IMR-90 (cell line): ENCODE data around the gene EIF3K. TPM values are rescaled to one million over a fixed set of nuclear protein-coding genes. Genes with fewer than 3 reads are reported as not detected.

Experiments
- ATAC-seq: fragments of 200-7000 bp; cut with Tn5 transposase; 2 replicates; pipeline ENCODE4 v1.9.1; 2020; ENCODE audit warnings: low read depth, mild to moderate bottlenecking, moderate library complexity
- BruUV-seq: library from RNA; stranded (reverse); fragments of 400-500 nt; replicated peaks from 2 replicates; lab custom pipeline; 2021; lab: Mats Ljungman, UMichigan
- CTCF ChIA-PET: fragments of 300-600 bp; formaldehyde crosslinking; extraction: SDS; loops from one replicate; lab custom pipeline; 2021; ENCODE audit warnings: antibody characterized with exemption; lab: Yijun Ruan, JAX
- POLR2A ChIA-PET: fragments of 300-600 bp; sonication (Branson Sonifier 250); formaldehyde crosslinking; loops from one replicate; lab custom pipeline; 2022; ENCODE audit warnings: antibody characterized with exemption; ENCODE audit not compliant: unreplicated experiment; lab: Charles Lee
- DNase-seq: peaks from one replicate; pipeline ENCODE4 v3.0.0; 2013
- H2AFZ ChIP-seq: replicated peaks from 2 replicates; pipeline ENCODE3; 2013; ENCODE audit warnings: low read length, mild to moderate bottlenecking; ENCODE audit not compliant: poor library complexity
- H2AK5ac ChIP-seq: 2 replicates; pipeline ENCODE4 v1.6.1; 2013; ENCODE audit warnings: low read depth, low read length, inconsistent platforms
- H2AK9ac ChIP-seq: replicated peaks from 2 replicates; pipeline ENCODE3; 2013; ENCODE audit warnings: mild to moderate bottlenecking, low read depth, low read length, moderate library complexity; ENCODE audit not compliant: poor library complexity
- H2BK120ac ChIP-seq: 2 replicates; pipeline ENCODE4 v1.6.1; 2013; ENCODE audit warnings: low read depth, low read length, inconsistent platforms
- H2BK15ac ChIP-seq: 3 replicates; pipeline ENCODE4 v1.6.1; 2013; ENCODE audit warnings: low read depth, low read length, inconsistent platforms
- H2BK20ac ChIP-seq: 2 replicates; pipeline ENCODE4 v1.6.1; 2013; ENCODE audit warnings: low read depth, mild to moderate bottlenecking, inconsistent platforms, low read length, moderate library complexity
- H2BK5ac ChIP-seq: 2 replicates; pipeline ENCODE4 v1.6.1; 2013; ENCODE audit warnings: mild to moderate bottlenecking, low read depth, low read length, inconsistent platforms; ENCODE audit not compliant: poor library complexity, severe bottlenecking
- H3K14ac ChIP-seq: replicated peaks from 2 replicates; pipeline ENCODE4 v1.6.1; 2013; ENCODE audit warnings: low read depth, low read length, inconsistent platforms
- H3K18ac ChIP-seq: 2 replicates; pipeline ENCODE4 v1.6.1; 2013; ENCODE audit warnings: low read depth, low read length, control low read depth
- H3K23ac ChIP-seq: 2 replicates; pipeline ENCODE4 v1.6.1; 2013; ENCODE audit warnings: low read depth, low read length, inconsistent platforms
- H3K27ac ChIP-seq: 2 replicates; pipeline ENCODE4 v1.5.1; 2013; ENCODE audit warnings: mild to moderate bottlenecking, control low read depth, low read length; ENCODE audit not compliant: insufficient read depth
- H3K27me3 ChIP-seq: 2 replicates; pipeline ENCODE4 v1.6.1; 2013; ENCODE audit warnings: low read length; ENCODE audit not compliant: control insufficient read depth, insufficient read depth
- H3K36me3 ChIP-seq: 2 replicates; pipeline ENCODE4 v1.6.1; 2013; ENCODE audit warnings: low read length, mixed read lengths; ENCODE audit not compliant: control insufficient read depth, insufficient read depth
- H3K4ac ChIP-seq: 2 replicates; pipeline ENCODE4 v1.6.1; 2013; ENCODE audit warnings: low read depth, low read length, inconsistent platforms
- H3K4me1 ChIP-seq: 2 replicates; pipeline ENCODE4 v1.6.1; 2013; ENCODE audit warnings: low read length, mixed read lengths; ENCODE audit not compliant: control insufficient read depth, insufficient read depth
- H3K4me2 ChIP-seq: 2 replicates; pipeline ENCODE4 v1.6.1; 2013; ENCODE audit warnings: low read depth, mild to moderate bottlenecking, control low read depth, low read length, moderate library complexity
- H3K4me3 ChIP-seq: 2 replicates; pipeline ENCODE4 v1.5.1; 2013; ENCODE audit warnings: low read depth, mild to moderate bottlenecking, control low read depth, low read length, moderate library complexity; ENCODE audit not compliant: insufficient read depth
- H3K56ac ChIP-seq: 2 replicates; pipeline ENCODE4 v1.6.1; 2013; ENCODE audit warnings: low read length, inconsistent platforms; ENCODE audit not compliant: insufficient read depth; ENCODE audit errors: extremely low read depth
- H3K79me1 ChIP-seq, 2 experiments: 2 replicates each; pipeline ENCODE4 v1.6.1; 2013; ENCODE audit warnings: low read length in 2 of 2, inconsistent platforms in 1 of 2, low read depth in 1 of 2
- H3K9ac ChIP-seq: 2 replicates; pipeline ENCODE4 v1.6.1; 2013; ENCODE audit warnings: low read depth, low read length, control low read depth
- H3K9me1 ChIP-seq: 2 replicates; pipeline ENCODE4 v1.6.1; 2013; ENCODE audit warnings: low read length, inconsistent platforms; ENCODE audit not compliant: insufficient read depth
- H3K9me3 ChIP-seq: 2 replicates; pipeline ENCODE4 v1.6.1; 2013; ENCODE audit warnings: low read length; ENCODE audit not compliant: control insufficient read depth, insufficient read depth
- H4K20me1 ChIP-seq: 2 replicates; pipeline ENCODE4 v1.6.1; 2013; ENCODE audit warnings: low read length, inconsistent platforms; ENCODE audit not compliant: insufficient read depth
- H4K5ac ChIP-seq: 2 replicates; pipeline ENCODE4 v1.6.1; 2013; ENCODE audit warnings: mild to moderate bottlenecking, low read depth, low read length, control low read depth
- H4K8ac ChIP-seq, 2 experiments: 2 replicates each; pipeline ENCODE4 v1.6.1; 2013; ENCODE audit warnings: low read depth in 2 of 2, low read length in 2 of 2, control low read depth in 1 of 2, inconsistent platforms in 1 of 2
- H4K91ac ChIP-seq: 2 replicates; pipeline ENCODE4 v1.6.1; 2013; ENCODE audit warnings: low read depth, low read length, inconsistent platforms; ENCODE audit not compliant: insufficient read depth
- BHLHE40 ChIP-seq: fragments of 150-350 bp; IDR thresholded peaks from 2 replicates; pipeline ENCODE4 v1.6.1; 2016; ENCODE audit warnings: mild to moderate bottlenecking, low read depth, low read length
- CEBPB ChIP-seq: IDR thresholded peaks from 2 replicates; pipeline ENCODE4 v1.6.1; 2012; ENCODE audit warnings: low read depth, low read length, improper control_type of control experiment
- CHD1 ChIP-seq: IDR thresholded peaks from 2 replicates; pipeline ENCODE4 v1.6.1; 2012; ENCODE audit warnings: low read depth, low read length, improper control_type of control experiment
- CTCF ChIP-seq: conservative IDR thresholded peaks from 2 replicates; pipeline ENCODE4 v1.5.1; 2012; ENCODE audit warnings: mild to moderate bottlenecking, low read depth, low read length, improper control_type of control experiment
- FOS ChIP-seq: fragments of 150-350 bp; IDR thresholded peaks from 2 replicates; pipeline ENCODE4 v1.6.1; 2016; ENCODE audit warnings: low read depth, low read length
- MAFK ChIP-seq: IDR thresholded peaks from 2 replicates; pipeline ENCODE4 v1.6.1; 2012; ENCODE audit warnings: low read depth, low read length, improper control_type of control experiment
- MAZ ChIP-seq: IDR thresholded peaks from 2 replicates; pipeline ENCODE4 v1.6.1; 2012; ENCODE audit warnings: low read depth, mild to moderate bottlenecking, low read length, improper control_type of control experiment, moderate library complexity, borderline replicate concordance
- MXI1 ChIP-seq: IDR thresholded peaks from 2 replicates; pipeline ENCODE4 v1.6.1; 2012; ENCODE audit warnings: low read depth, mild to moderate bottlenecking, low read length, moderate library complexity, borderline replicate concordance
- NFE2L2 ChIP-seq: fragments of 150-350 bp; IDR thresholded peaks from 2 replicates; pipeline ENCODE4 v1.6.1; 2016; ENCODE audit warnings: low read depth, mild to moderate bottlenecking, low read length
- POLR2A ChIP-seq: IDR thresholded peaks from 2 replicates; pipeline ENCODE4 v1.6.1; 2012; ENCODE audit warnings: mild to moderate bottlenecking, low read depth, low read length
- RAD21 ChIP-seq: IDR thresholded peaks from 2 replicates; pipeline ENCODE4 v1.6.1; 2012; ENCODE audit warnings: low read length, improper control_type of control experiment
- RCOR1 ChIP-seq: IDR thresholded peaks from 2 replicates; pipeline ENCODE4 v1.6.1; 2012; ENCODE audit warnings: mild to moderate bottlenecking, low read length, improper control_type of control experiment; ENCODE audit not compliant: insufficient replicate concordance
- RFX5 ChIP-seq: IDR thresholded peaks from 2 replicates; pipeline ENCODE4 v1.8.0; 2012; ENCODE audit warnings: low read depth, mild to moderate bottlenecking, low read length, moderate library complexity
- SMC3 ChIP-seq: fragments of 150-350 bp; IDR thresholded peaks from 2 replicates; pipeline ENCODE4 v1.6.1; 2016; ENCODE audit warnings: low read depth, mild to moderate bottlenecking, antibody characterized with exemption, low read length, moderate library complexity
- USF2 ChIP-seq: fragments of 150-350 bp; IDR thresholded peaks from 2 replicates; pipeline ENCODE4 v1.6.1; 2017; ENCODE audit warnings: mild to moderate bottlenecking, antibody characterized with exemption, low read length, low read depth
- WGBS, 2 experiments: methylation state at CpG; one replicate each; pipeline versions ENCODE4 v1.1.5 to v1.1.7; 2013; ENCODE audit warnings: missing lambda C conversion rate in 2 of 2; ENCODE audit not compliant: insufficient read length in 1 of 2; ENCODE audit errors: extremely low coverage in 2 of 2; 5-methylcytosine and 5-hydroxymethylcytosine counted together
- dilution Hi-C: fragments of 300-500 bp; cut with HindIII; formaldehyde crosslinking; loops from one replicate; pipeline ENCODE4 v1.14.3; 2018; ENCODE audit warnings: low sequenced_read_pairs; ENCODE audit not compliant: unreplicated experiment
- in situ Hi-C: fragments of 300-500 bp; cut with MboI; formaldehyde crosslinking; loops from 3 replicates; pipeline ENCODE4 v1.14.3; 2019; ENCODE audit warnings: low sequenced_read_pairs, inconsistent platforms, mixed read lengths
- intact Hi-C: fragments of 100-400 bp; cut with micrococcal nuclease; formaldehyde crosslinking; loops from 2 replicates; pipeline ENCODE4 v1.10.0; 2022
- polyA plus RNA-seq, 3 experiments: library from polyadenylated mRNA; depleted of rRNA; stranded (reverse); fragments of >200 nt; gene quantifications; 2 replicates each; pipeline ENCODE4 v1.2.3, GENCODE V29; 2012; ENCODE audit warnings: low replicate concordance in 1 of 3
- total RNA-seq: library from RNA; depleted of rRNA; stranded (reverse); fragments of >200 nt; gene quantifications from 2 replicates; pipeline ENCODE4 v1.2.3, GENCODE V29; 2012
- TF ChIP-seq, protein P1 (sequence below): fragments of 150-350 bp; IDR thresholded peaks from 2 replicates; pipeline ENCODE4 v1.6.1; 2016; ENCODE audit warnings: low read depth, mild to moderate bottlenecking, low read length, moderate library complexity, borderline replicate concordance

The EIF3K gene
- total and polyA plus RNA-seq, 2 of the 4 experiments (the other 2 are of a cell fraction), result 575 to 1,137 TPM

DNA sequence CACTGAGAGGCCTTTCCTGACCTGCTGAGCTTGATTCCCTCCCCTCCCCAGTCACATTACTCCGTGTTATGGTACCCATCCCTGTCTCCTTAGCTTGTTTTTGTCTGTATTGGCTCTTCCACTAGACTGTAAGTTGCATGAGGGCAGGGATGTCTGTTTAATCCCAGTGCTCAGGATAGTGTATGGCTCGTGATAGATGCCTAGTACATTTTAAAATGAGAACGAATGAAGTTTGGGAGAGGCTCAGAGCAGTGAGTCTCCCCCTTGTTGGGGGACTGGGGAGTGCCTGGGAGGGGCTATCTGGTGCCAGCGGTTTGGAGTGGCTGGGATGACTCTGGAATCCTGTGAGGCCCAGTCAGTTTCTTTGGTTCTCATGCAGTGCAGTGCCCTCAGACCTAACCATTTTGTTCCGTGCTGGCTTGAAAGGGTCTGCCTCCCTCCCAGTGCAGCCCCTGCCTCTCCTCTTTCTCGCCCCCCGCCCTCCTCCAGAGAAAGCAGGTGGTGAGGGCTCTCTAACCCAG is 63.9 kb downstream of the EIF3K start:
- CTCF ChIA-PET, result no interaction called here
- Histone ChIP-seq H2AK5ac (peak overlapping the region; percentile 95), H2BK5ac (peak overlapping the region; percentile 97), H2BK120ac (peak overlapping the region; percentile 94), H3K27me3 (no peaks in the 10 kb centered on the region), H3K9me3 (no peaks in the 10 kb centered on the region), H3K27ac (peak overlapping the region; percentile 85), H2AK9ac (peak overlapping the region; percentile 94), H3K4me1 (peaks cover 54% of the 10 kb centered on the region), H3K4me3 (no peak overlapping the region), H3K23ac (peak overlapping the region; percentile 33), H4K91ac (peak overlapping the region; percentile 84), H3K9me1 (peaks cover 45% of the 10 kb centered on the region), H3K79me1 (peaks cover 8 to 82% of the 10 kb centered on the region in 2 experiments), H4K20me1 (peaks cover 61% of the 10 kb centered on the region), H3K56ac (peak overlapping the region; percentile 85; the same call in 1 of the 2 replicates), H4K5ac (peak overlapping the region; percentile 83), H2BK20ac (peak overlapping the region; percentile 87; the same call in 1 of the 2 replicates), H3K4me2 (no peak overlapping the region), H3K4ac (peak overlapping the region; percentile 96), H3K9ac (peak overlapping the region; percentile 8), H4K8ac (peak overlapping the region; percentile 37 to 95), H3K18ac (peak overlapping the region; percentile 35), H2AFZ (no peak overlapping the region), H2BK15ac (peak overlapping the region; percentile 21; the same call in 2 of the 3 replicates), H3K14ac (peak overlapping the region; percentile 10), H3K36me3 (peaks cover 11% of the 10 kb centered on the region)
- ATAC-seq, result no peak
- dilution Hi-C loops, result no loop called here
- no TSS peak for BruUV-seq
- 43% methylated on average over 1 of the region's 7 CpGs; no CpG with 5 or more reads in 1 of the 2 experiments for WGBS, 2 experiments
- in situ Hi-C loops, result no loop called here
- TF ChIP-seq BHLHE40 (no peak), MAFK (no peak), NFE2L2 (no peak), CEBPB (no peak), RCOR1 (no peak), POLR2A (no peak), RFX5 (no peak), MXI1 (no peak), CTCF (no peak), SMC3 (no peak), USF2 (no peak), FOS (no peak), RAD21 (no peak), CHD1 (no peak), MAZ (no peak)
- TF ChIP-seq, protein P1, sequence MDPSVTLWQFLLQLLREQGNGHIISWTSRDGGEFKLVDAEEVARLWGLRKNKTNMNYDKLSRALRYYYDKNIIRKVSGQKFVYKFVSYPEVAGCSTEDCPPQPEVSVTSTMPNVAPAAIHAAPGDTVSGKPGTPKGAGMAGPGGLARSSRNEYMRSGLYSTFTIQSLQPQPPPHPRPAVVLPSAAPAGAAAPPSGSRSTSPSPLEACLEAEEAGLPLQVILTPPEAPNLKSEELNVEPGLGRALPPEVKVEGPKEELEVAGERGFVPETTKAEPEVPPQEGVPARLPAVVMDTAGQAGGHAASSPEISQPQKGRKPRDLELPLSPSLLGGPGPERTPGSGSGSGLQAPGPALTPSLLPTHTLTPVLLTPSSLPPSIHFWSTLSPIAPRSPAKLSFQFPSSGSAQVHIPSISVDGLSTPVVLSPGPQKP, result no peak
- intact Hi-C loops, result no loop called here
- no peak for DNase-seq
- POLR2A ChIA-PET, result no interaction called here
